Gastroesophageal sphincter (tissue), 4 donors: ENCODE results near the gene LAMA2. TPM values are rescaled to one million over a fixed set of nuclear protein-coding genes. Genes with fewer than 3 reads are reported as not detected.

Source experiments
- ATAC-seq: fragments of 150-250 bp; one replicate; pipeline ENCODE4 v1.9.1; 2016; ENCODE audit warnings: mild to moderate bottlenecking, moderate library complexity
- H3K27ac ChIP-seq, 4 donors: fragments of 200-600 bp; sonication (generic) in 3 of 4; 1 replicate in 3 of 4; 2 replicates in 1 of 4; pipeline ENCODE4 v1.5.1; 2016 to 2019
- H3K27me3 ChIP-seq: fragments of 200-600 bp; sonication (generic); one replicate; pipeline ENCODE4 v1.5.1; 2019
- H3K36me3 ChIP-seq, 2 donors: fragments of 200-600 bp; sonication (generic); one replicate each; pipeline ENCODE4 v1.5.1; 2019; ENCODE audit warnings: control low read depth in 1 of 2
- H3K4me1 ChIP-seq, 3 donors: fragments of 200-600 bp; sonication (generic); 1 replicate in 2 of 3; 2 replicates in 1 of 3; pipeline ENCODE4 v1.5.1; 2016 to 2019; ENCODE audit warnings: control low read depth in 2 of 3
- H3K4me3 ChIP-seq, 2 donors: fragments of 200-600 bp; sonication (generic); one replicate each; pipeline ENCODE4 v1.5.1; 2019; ENCODE audit warnings: mild to moderate bottlenecking in 1 of 2, moderate library complexity in 1 of 2
- H3K9me3 ChIP-seq, 3 donors: fragments of 200-600 bp; sonication (generic); one replicate each; pipeline ENCODE4 v1.5.1; 2017 to 2019; ENCODE audit warnings: control low read depth in 2 of 3
- CTCF ChIP-seq, 4 experiments: fragments of 200-600 bp in 2 of 4; fragments of 450-650 bp in 2 of 4; sonication (generic) in 1 of 4; IDR thresholded peaks; one replicate each; pipeline ENCODE4 v1.5.1; 2017 to 2019; ENCODE audit warnings: antibody characterized with exemption in 4 of 4, mild to moderate bottlenecking in 2 of 4, moderate library complexity in 2 of 4
- EP300 ChIP-seq: sonication (generic); formaldehyde crosslinking; IDR thresholded peaks from one replicate; pipeline ENCODE4 v1.6.1; 2017; ENCODE audit warnings: antibody characterized with exemption, mild to moderate bottlenecking
- POLR2A ChIP-seq, 2 donors: fragments of 450-650 bp; IDR thresholded peaks; one replicate each; pipeline ENCODE4 v1.6.1; 2017; ENCODE audit warnings: antibody characterized with exemption in 2 of 2, mild to moderate bottlenecking in 2 of 2, moderate library complexity in 1 of 2
- POLR2AphosphoS5 ChIP-seq: sonication (generic); formaldehyde crosslinking; IDR thresholded peaks from one replicate; pipeline ENCODE4 v1.6.1; 2017; ENCODE audit warnings: antibody characterized with exemption
- WGBS, 2 donors: methylation state at CpG; one replicate each; pipeline ENCODE4 v1.1.5; 2018; ENCODE audit warnings: low coverage in 1 of 2; 5-methylcytosine and 5-hydroxymethylcytosine counted together
- total RNA-seq, 4 donors: library from RNA; depleted of rRNA; stranded (reverse); fragments of >200 nt; gene quantifications; one replicate each; pipeline ENCODE4 v1.1.0, GENCODE V29; 2016

Gene LAMA2
- total RNA-seq, 4 donors from 2014 or later, result 103 to 199 (median 153) TPM

- 80 to 82% methylated on average over 3 to 4 of the region's 4 CpGs for WGBS, 2 donors
- Histone ChIP-seq H3K4me1 (peaks cover 0 to 4% (median 0%) of the 10 kb centered on the region in 3 donors), H3K27ac (no peak overlapping the region), H3K36me3 (peaks cover 0 to 9% of the 10 kb centered on the region in 2 donors), H3K27me3 (no peaks in the 10 kb centered on the region), H3K4me3 (no peak overlapping the region), H3K9me3 (no peaks in the 10 kb centered on the region)
- no peak for ATAC-seq
- no peak for TF ChIP-seq CTCF (IDR thresholded peaks at IDR 0.05)
- no peak for TF ChIP-seq POLR2A (IDR thresholded peaks at IDR 0.05)
- no peak for TF ChIP-seq POLR2AphosphoS5
- no peak for TF ChIP-seq EP300
Observed at GRCh38 chr6:129476810-129477209, 593.9 kb downstream of the LAMA2 start.

- no peak overlapping the region for H3K27ac ChIP-seq
- H3K9me3 ChIP-seq, result no peaks in the 10 kb centered on the region
- WGBS, 2 donors, result 87 to 98% methylated on average over 4 of the region's 4 CpGs
- H3K4me1 ChIP-seq, result peaks cover 0 to 4% (median 0%) of the 10 kb centered on the region in 3 donors
- TF ChIP-seq POLR2AphosphoS5 (no peak), EP300 (no peak), CTCF (IDR thresholded peaks at IDR 0.05) (no peak), POLR2A (IDR thresholded peaks at IDR 0.05) (no peak)
- no peak overlapping the region for H3K4me3 ChIP-seq
- ATAC-seq, result no peak
- peaks cover 0 to 12% of the 10 kb centered on the region in 2 donors for H3K36me3 ChIP-seq
- H3K27me3 ChIP-seq, result no peaks in the 10 kb centered on the region
Observed at GRCh38 chr6:129478379-129478778, 595.4 kb downstream of the LAMA2 start.

DNA sequence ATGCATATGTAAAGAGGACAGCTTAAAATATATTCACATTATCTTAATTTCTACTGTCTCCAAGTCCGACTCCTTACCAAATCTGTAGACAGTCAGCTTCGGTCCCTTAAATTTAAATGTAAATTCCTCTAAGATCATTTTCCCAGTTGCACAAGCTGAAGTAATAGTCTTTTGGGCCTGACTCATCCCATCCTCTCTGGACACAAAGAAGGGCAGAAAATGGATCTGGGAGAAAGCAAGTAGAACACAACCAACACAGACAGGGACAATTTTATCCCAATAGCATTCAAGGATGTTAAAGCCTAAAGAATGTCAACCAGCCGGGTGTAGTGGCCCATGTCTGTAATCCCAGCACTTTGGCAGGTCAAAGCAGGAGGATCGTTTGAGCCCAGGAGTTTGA, 598.8 kb downstream of the LAMA2 start:
- H3K9me3 ChIP-seq, result no peaks in the 10 kb centered on the region
- TF ChIP-seq CTCF (IDR thresholded peaks at IDR 0.05), result no peak
- no peak for TF ChIP-seq POLR2A (IDR thresholded peaks at IDR 0.05)
- H3K27me3 ChIP-seq, result no peaks in the 10 kb centered on the region
- H3K27ac ChIP-seq, result no peak overlapping the region
- no peaks in the 10 kb centered on the region for H3K4me1 ChIP-seq
- no peak overlapping the region for H3K4me3 ChIP-seq
- ATAC-seq, result no peak
- H3K36me3 ChIP-seq, result peaks cover 0 to 14% of the 10 kb centered on the region in 2 donors
- WGBS, 2 donors, result 85 to 89% methylated on average over 2 to 4 of the region's 4 CpGs

DNA sequence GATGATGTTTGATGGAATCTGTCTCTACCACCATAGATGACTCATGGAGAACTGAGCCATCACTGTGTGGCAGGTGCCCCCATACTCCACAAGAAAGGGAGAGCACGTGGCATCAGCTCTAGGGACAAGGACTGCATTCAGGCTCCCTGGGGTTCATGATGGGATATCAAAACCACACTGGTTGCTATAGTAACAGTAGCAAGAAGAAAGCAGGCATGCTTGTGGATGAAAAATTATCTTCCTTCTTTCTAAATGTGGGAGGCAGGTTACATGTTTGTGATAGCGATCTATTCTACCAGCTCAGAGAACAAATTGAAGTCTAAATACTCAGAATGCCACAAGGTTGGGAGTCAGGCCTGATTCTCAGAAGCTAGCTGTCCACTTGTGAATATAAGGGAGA, 602.8 kb downstream of the LAMA2 start:
- Histone ChIP-seq H3K9me3 (no peaks in the 10 kb centered on the region), H3K4me1 (no peaks in the 10 kb centered on the region), H3K36me3 (peaks cover 0 to 18% of the 10 kb centered on the region in 2 donors), H3K27ac (no peak overlapping the region), H3K27me3 (no peaks in the 10 kb centered on the region), H3K4me3 (no peak overlapping the region)
- 86 to 100% methylated on average over 2 of the region's 2 CpGs for WGBS, 2 donors
- TF ChIP-seq POLR2AphosphoS5 (no peak), CTCF (IDR thresholded peaks at IDR 0.05) (no peak), EP300 (no peak), POLR2A (IDR thresholded peaks at IDR 0.05) (no peak)
- ATAC-seq, result no peak

DNA sequence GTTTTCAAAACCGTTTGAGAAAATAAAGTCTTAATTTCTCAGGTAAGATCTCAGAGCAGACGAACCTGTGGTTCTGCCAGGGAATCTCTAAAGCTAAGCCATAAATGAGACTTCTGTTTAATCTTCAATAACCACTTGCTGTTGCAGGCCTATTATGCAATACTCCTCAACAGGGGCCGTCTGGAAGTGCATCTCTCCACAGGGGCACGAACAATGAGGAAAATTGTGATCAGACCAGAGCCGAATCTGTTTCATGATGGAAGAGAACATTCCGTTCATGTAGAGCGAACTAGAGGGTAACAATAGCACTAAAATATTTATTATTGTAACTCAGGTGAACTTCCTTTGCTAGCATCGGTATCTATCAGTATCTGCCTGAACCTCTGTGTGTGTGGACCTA, 603.4 kb downstream of the LAMA2 start:
- WGBS, 2 donors, result 74 to 87% methylated on average over 7 to 8 of the region's 8 CpGs
- H3K27me3 ChIP-seq, result no peaks in the 10 kb centered on the region
- no peak for ATAC-seq
- no peak overlapping the region for H3K27ac ChIP-seq
- peaks cover 0 to 14% of the 10 kb centered on the region in 2 donors for H3K36me3 ChIP-seq
- TF ChIP-seq CTCF (IDR thresholded peaks at IDR 0.05) (no peak), POLR2AphosphoS5 (no peak), EP300 (no peak), POLR2A (IDR thresholded peaks at IDR 0.05) (no peak)
- no peak overlapping the region for H3K4me3 ChIP-seq
- no peaks in the 10 kb centered on the region for H3K9me3 ChIP-seq
- H3K4me1 ChIP-seq, result peaks cover 0 to 3% (median 3%) of the 10 kb centered on the region in 3 donors
